Measurements from ENCODE around the gene DNAH1. TPM values are rescaled to one million over a fixed set of nuclear protein-coding genes. Genes with fewer than 3 reads are reported as not detected.

DNAH1 gene
- total and polyA plus RNA-seq, 2 of the 13 experiments (the other 11 are each of a cell fraction or from before 2014, with no cell fraction given) = 0.64 to 3.5 TPM

DNA sequence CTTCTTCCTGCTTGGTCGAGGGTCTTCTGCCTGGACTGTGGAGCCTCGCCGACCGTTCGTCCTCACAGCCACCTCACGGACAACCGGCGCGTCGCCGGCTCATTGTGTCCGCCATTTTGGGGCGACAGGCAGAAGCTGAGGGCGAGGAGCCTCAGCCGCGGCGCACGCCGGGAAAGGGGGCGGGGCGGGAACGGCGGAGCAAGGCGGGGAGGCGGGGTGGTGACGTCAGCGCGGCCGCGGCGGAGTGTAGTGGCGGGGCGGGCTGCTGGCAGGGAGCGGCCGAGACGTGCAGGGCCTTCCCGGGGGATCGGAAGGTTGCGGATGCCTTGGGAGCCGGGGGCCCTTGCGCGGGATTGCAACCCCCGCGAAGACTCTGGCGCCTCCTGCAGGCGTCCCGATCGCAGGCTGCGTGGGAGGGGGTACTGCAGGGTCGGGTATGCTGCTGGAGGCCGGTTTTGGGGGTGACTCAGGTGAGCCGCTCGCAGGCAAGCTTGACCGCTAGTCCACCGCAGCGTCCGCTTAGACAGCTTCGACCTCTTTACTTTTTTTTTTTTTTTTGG lies 37.5 kb upstream of the DNAH1 start, which contains the start of gene WDR82 (continued):
- TF ChIP-seq, protein P1, sequence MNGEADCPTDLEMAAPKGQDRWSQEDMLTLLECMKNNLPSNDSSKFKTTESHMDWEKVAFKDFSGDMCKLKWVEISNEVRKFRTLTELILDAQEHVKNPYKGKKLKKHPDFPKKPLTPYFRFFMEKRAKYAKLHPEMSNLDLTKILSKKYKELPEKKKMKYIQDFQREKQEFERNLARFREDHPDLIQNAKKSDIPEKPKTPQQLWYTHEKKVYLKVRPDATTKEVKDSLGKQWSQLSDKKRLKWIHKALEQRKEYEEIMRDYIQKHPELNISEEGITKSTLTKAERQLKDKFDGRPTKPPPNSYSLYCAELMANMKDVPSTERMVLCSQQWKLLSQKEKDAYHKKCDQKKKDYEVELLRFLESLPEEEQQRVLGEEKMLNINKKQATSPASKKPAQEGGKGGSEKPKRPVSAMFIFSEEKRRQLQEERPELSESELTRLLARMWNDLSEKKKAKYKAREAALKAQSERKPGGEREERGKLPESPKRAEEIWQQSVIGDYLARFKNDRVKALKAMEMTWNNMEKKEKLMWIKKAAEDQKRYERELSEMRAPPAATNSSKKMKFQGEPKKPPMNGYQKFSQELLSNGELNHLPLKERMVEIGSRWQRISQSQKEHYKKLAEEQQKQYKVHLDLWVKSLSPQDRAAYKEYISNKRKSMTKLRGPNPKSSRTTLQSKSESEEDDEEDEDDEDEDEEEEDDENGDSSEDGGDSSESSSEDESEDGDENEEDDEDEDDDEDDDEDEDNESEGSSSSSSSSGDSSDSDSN (CRISPR knock-in tag; IDR thresholded peaks at IDR 0.05) = peak; percentile 87; the same call in 1 of the 2 replicates
- TF ChIP-seq NAIF1 (CRISPR knock-in tag; IDR thresholded peaks at IDR 0.05; ENCODE audit: borderline replicate concordance) (no peak), SRY (CRISPR knock-in tag; IDR thresholded peaks at IDR 0.05) (no peak), ZC3H4 (CRISPR knock-in tag; IDR thresholded peaks at IDR 0.05; ENCODE audit: borderline replicate concordance) (no peak; the same call in 1 of the 2 replicates), BRD4 (CRISPR knock-in tag; IDR thresholded peaks at IDR 0.05) (peak; percentile 84; the same call in 1 of the 2 replicates), ZNF720 (CRISPR knock-in tag; IDR thresholded peaks at IDR 0.05) (no peak), BHLHE40 (IDR thresholded peaks at IDR 0.05; ENCODE audit: low read length) (no peak), ZNF10 (CRISPR knock-in tag; IDR thresholded peaks at IDR 0.05; ENCODE audit: borderline replicate concordance, low read depth) (no peak), ZMYM3 (CRISPR knock-in tag; IDR thresholded peaks at IDR 0.05) (no peak), TBL1XR1 (IDR thresholded peaks at IDR 0.05; ENCODE audit: borderline replicate concordance, low read length, partially characterized antibody) (no peak), ZNF780A (CRISPR knock-in tag; IDR thresholded peaks at IDR 0.05) (no peak), ZNF446 (CRISPR knock-in tag; IDR thresholded peaks at IDR 0.05) (no peak), RAD51 (IDR thresholded peaks at IDR 0.05; ENCODE audit: borderline replicate concordance) (no peak)
- TF ChIP-seq, protein P2, sequence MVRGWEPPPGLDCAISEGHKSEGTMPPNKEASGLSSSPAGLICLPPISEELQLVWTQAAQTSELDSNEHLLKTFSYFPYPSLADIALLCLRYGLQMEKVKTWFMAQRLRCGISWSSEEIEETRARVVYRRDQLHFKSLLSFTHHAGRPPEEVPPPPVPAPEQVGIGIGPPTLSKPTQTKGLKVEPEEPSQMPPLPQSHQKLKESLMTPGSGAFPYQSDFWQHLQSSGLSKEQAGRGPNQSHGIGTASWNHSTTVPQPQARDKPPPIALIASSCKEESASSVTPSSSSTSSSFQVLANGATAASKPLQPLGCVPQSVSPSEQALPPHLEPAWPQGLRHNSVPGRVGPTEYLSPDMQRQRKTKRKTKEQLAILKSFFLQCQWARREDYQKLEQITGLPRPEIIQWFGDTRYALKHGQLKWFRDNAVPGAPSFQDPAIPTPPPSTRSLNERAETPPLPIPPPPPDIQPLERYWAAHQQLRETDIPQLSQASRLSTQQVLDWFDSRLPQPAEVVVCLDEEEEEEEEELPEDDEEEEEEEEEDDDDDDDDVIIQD (CRISPR knock-in tag; IDR thresholded peaks at IDR 0.05; ENCODE audit: low read depth) = no peak
- TF ChIP-seq, protein P3, sequence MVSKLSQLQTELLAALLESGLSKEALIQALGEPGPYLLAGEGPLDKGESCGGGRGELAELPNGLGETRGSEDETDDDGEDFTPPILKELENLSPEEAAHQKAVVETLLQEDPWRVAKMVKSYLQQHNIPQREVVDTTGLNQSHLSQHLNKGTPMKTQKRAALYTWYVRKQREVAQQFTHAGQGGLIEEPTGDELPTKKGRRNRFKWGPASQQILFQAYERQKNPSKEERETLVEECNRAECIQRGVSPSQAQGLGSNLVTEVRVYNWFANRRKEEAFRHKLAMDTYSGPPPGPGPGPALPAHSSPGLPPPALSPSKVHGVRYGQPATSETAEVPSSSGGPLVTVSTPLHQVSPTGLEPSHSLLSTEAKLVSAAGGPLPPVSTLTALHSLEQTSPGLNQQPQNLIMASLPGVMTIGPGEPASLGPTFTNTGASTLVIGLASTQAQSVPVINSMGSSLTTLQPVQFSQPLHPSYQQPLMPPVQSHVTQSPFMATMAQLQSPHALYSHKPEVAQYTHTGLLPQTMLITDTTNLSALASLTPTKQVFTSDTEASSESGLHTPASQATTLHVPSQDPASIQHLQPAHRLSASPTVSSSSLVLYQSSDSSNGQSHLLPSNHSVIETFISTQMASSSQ (IDR thresholded peaks at IDR 0.05; ENCODE audit: low read depth) = no peak
- TF ChIP-seq, protein P3 (CRISPR knock-in tag; IDR thresholded peaks at IDR 0.05; ENCODE audit: borderline replicate concordance) = peak; percentile 28; the same call in 1 of the 2 replicates
- TF ChIP-seq, protein P4, sequence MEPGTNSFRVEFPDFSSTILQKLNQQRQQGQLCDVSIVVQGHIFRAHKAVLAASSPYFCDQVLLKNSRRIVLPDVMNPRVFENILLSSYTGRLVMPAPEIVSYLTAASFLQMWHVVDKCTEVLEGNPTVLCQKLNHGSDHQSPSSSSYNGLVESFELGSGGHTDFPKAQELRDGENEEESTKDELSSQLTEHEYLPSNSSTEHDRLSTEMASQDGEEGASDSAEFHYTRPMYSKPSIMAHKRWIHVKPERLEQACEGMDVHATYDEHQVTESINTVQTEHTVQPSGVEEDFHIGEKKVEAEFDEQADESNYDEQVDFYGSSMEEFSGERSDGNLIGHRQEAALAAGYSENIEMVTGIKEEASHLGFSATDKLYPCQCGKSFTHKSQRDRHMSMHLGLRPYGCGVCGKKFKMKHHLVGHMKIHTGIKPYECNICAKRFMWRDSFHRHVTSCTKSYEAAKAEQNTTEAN (CRISPR knock-in tag; conservative IDR thresholded peaks at IDR 0.05) = no peak; the same call in 1 of the 2 replicates
- TF ChIP-seq, protein P5, sequence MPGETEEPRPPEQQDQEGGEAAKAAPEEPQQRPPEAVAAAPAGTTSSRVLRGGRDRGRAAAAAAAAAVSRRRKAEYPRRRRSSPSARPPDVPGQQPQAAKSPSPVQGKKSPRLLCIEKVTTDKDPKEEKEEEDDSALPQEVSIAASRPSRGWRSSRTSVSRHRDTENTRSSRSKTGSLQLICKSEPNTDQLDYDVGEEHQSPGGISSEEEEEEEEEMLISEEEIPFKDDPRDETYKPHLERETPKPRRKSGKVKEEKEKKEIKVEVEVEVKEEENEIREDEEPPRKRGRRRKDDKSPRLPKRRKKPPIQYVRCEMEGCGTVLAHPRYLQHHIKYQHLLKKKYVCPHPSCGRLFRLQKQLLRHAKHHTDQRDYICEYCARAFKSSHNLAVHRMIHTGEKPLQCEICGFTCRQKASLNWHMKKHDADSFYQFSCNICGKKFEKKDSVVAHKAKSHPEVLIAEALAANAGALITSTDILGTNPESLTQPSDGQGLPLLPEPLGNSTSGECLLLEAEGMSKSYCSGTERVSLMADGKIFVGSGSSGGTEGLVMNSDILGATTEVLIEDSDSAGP (CRISPR knock-in tag; IDR thresholded peaks at IDR 0.05; ENCODE audit: borderline replicate concordance) = no peak; the same call in 1 of the 2 replicates
